T47D (cell line): ENCODE data around the gene F12.

ENCODE experiments used
- DNase-seq, 2 experiments: peaks; one replicate each; pipeline versions ENCODE4 v3.0.0 to v3.0.0-alpha.2; 2011 to 2012; ENCODE audit warnings: low read depth in 1 of 2, low spot score in 1 of 2
- JUND ChIP-seq: IDR thresholded peaks from 2 replicates; pipeline ENCODE4 v1.6.1; 2012; ENCODE audit warnings: low read depth
- in situ Hi-C: cut with HindIII; loops from 2 replicates; pipeline ENCODE4 v1.10.0; 2016; ENCODE audit warnings: low sequenced_read_pairs, low pct_unique_long_range_greater_than_20kb

The F12 gene

GRCh38 chr5:177359860-177360259, 49.5 kb downstream of the F12 start:
- TF ChIP-seq JUND, result no peak
- no peak for DNase-seq
- in situ Hi-C loops, result no loop called here

GRCh38 chr5:177359451-177359851, 49.9 kb downstream of the F12 start:
- TF ChIP-seq JUND, result no peak
- DNase-seq, result no peak
- in situ Hi-C loops, result no loop called here

GRCh38 chr5:177358370-177358819, 51.0 kb downstream of the F12 start:
- in situ Hi-C loops, result no loop called here
- DNase-seq, result no peak
- TF ChIP-seq JUND, result no peak

- DNase-seq, result no peak
- in situ Hi-C loops, result no loop called here
- no peak for TF ChIP-seq JUND
Observed at GRCh38 chr5:177357459-177358351, 51.7 kb downstream of the F12 start, which contains the start of gene RGS14. RGS14 (plus strand) TSS chr5:177357924; CDS start chr5:177358025, 101 bp downstream.

- in situ Hi-C loops, result no loop called here
- no peak for TF ChIP-seq JUND
- DNase-seq, result no peak
Observed at GRCh38 chr5:177357146-177357458, 52.3 kb downstream of the F12 start.

GRCh38 chr5:177356746-177357145, 52.6 kb downstream of the F12 start:
- in situ Hi-C loops, result no loop called here
- no peak for DNase-seq
- no peak for TF ChIP-seq JUND

GRCh38 chr5:177355868-177356168, 53.5 kb downstream of the F12 start:
- TF ChIP-seq JUND, result no peak
- in situ Hi-C loops, result no loop called here
- no peak for DNase-seq

- in situ Hi-C loops, result no loop called here
- no peak for TF ChIP-seq JUND
- no peak for DNase-seq
Observed at GRCh38 chr5:177355162-177355867, 54.0 kb downstream of the F12 start.

- in situ Hi-C loops, result no loop called here
- DNase-seq, result no peak
- TF ChIP-seq JUND, result no peak
Observed at GRCh38 chr5:177354711-177355110, 54.7 kb downstream of the F12 start.

- no peak for DNase-seq
- no peak for TF ChIP-seq JUND
- in situ Hi-C loops, result no loop called here
Observed at GRCh38 chr5:177354256-177354655, 55.1 kb downstream of the F12 start.

GRCh38 chr5:177353093-177353492, 56.3 kb downstream of the F12 start:
- no peak for DNase-seq
- no peak for TF ChIP-seq JUND
- in situ Hi-C loops, result no loop called here
